Cardiac fibroblast (primary cell): Measurements from ENCODE around the gene REC8.
A peak's percentile ranks its signal among the peaks of the same experiment; 100 is the strongest.

ENCODE experiments used
- DNase-seq, 2 donors: peaks; one replicate each; pipeline versions ENCODE4 v3.0.0 to v3.0.0-alpha.2; 2010; ENCODE audit warnings: low read depth in 2 of 2
- H3K4me3 ChIP-seq, 2 donors: replicated peaks in 1 of 2; 1 replicate in 1 of 2; 2 replicates in 1 of 2; pipeline ENCODE4 v1.5.1; 2011; ENCODE audit warnings: low read depth in 2 of 2, low read length in 2 of 2, mild to moderate bottlenecking in 2 of 2, moderate library complexity in 1 of 2
- TF ChIP-seq, protein P1 (sequence below): IDR thresholded peaks from one replicate; pipeline ENCODE4 v1.5.1; 2011; ENCODE audit warnings: low read depth, mild to moderate bottlenecking, low read length, inconsistent platforms

The REC8 gene

DNA sequence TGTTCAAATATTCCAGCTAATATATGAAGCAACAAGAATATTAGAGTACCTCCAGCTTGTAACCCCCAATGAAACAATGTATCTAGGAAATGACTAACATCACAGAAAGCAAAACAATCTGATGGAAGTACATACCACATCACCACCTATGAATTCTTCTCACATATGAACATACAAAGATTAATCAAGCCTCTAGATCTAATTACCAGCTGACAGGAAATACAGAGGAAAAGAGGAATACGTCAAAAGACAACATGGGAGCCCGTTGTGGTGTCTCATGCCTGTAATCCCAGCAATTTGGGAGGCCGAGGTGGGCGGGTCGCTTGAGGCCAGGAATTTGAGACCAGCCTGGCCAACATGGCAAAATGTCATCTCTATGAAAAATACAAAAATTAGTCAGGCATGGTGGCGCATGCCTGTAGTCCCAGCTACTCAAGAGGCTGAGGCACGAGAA lies 52.8 kb downstream of the REC8 start:
- TF ChIP-seq, protein P1, sequence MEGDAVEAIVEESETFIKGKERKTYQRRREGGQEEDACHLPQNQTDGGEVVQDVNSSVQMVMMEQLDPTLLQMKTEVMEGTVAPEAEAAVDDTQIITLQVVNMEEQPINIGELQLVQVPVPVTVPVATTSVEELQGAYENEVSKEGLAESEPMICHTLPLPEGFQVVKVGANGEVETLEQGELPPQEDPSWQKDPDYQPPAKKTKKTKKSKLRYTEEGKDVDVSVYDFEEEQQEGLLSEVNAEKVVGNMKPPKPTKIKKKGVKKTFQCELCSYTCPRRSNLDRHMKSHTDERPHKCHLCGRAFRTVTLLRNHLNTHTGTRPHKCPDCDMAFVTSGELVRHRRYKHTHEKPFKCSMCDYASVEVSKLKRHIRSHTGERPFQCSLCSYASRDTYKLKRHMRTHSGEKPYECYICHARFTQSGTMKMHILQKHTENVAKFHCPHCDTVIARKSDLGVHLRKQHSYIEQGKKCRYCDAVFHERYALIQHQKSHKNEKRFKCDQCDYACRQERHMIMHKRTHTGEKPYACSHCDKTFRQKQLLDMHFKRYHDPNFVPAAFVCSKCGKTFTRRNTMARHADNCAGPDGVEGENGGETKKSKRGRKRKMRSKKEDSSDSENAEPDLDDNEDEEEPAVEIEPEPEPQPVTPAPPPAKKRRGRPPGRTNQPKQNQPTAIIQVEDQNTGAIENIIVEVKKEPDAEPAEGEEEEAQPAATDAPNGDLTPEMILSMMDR, result no peak
- H3K4me3 ChIP-seq, result no peak overlapping the region
- DNase-seq, result peak; percentile 87 to 96

DNA sequence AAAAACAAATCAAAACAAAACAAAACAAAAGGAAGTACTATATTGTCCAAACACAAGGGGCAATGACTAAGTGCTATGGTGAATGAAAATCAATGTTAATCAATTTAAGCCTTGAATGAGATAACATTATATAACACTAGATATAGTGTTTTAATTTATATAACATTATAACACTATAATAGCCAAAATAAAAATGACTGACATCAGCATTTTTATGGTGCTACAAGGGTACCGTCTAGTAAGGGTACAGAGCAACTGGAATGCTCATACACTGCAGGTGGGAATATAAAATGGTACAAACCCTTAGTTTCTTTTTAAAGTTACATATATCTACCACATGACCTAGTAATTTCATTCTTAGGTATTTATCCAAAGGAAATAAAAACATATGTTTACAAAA lies 54.6 kb downstream of the REC8 start:
- no peak overlapping the region for H3K4me3 ChIP-seq
- no peak for DNase-seq
- TF ChIP-seq, protein P1, result no peak

DNA sequence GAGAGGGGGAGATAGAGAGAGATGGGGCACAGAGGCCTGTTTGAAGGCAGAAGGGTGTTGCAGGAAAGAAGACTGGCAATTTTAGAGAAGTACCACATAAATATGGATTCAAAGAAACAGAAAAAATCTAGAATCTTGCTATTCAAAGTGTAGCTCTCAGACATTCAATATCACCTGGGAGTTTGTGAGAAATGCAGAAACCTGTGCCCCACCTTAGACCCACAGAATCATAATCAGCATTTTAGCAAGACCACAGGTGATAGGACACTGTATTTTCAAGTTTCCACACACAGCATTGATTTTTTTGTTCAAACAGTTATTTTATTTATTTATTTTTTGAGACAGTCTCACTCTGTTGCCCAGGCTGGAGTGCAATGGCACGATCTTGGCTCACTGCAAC lies 57.0 kb downstream of the REC8 start:
- DNase-seq, result no peak
- TF ChIP-seq, protein P1, result no peak
- no peak overlapping the region for H3K4me3 ChIP-seq
